Cerebellar nuclear complex (tissue), 1 donor: ENCODE measurements around the gene WDR47.
A peak's percentile ranks its signal among the peaks of the same experiment; 100 is the strongest.
"Not testable (repeated sequence)": the region's sequence is repeated elsewhere in the genome, so short reads cannot be mapped to it uniquely, and the experiment has no call there.

ENCODE experiments used
- DNase-seq, 2 experiments: peaks; one replicate each; lab custom pipeline; 2025; lab: John Stamatoyannopoulos, UW

The WDR47 gene

DNA sequence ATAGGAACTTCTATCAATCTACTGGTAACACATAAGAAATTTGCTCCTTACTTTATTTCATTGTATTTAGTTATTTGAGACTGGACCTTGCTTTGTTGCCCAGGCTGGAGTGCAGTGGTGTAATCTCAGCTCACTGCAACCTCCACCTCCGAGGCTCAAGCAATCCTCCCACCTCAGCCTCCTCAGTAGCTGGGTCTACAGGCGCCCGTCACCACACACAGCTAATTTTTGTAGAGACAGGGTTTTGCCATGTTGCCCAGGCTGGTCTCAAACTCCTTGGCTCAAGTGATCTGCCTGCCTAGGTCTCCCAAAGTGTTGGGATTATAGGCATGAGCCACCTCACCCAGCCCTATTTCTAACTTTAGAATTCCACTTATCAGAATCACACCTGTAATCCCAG is 10.2 kb upstream of the WDR47 start:
- not testable (repeated sequence) for DNase-seq

DNA sequence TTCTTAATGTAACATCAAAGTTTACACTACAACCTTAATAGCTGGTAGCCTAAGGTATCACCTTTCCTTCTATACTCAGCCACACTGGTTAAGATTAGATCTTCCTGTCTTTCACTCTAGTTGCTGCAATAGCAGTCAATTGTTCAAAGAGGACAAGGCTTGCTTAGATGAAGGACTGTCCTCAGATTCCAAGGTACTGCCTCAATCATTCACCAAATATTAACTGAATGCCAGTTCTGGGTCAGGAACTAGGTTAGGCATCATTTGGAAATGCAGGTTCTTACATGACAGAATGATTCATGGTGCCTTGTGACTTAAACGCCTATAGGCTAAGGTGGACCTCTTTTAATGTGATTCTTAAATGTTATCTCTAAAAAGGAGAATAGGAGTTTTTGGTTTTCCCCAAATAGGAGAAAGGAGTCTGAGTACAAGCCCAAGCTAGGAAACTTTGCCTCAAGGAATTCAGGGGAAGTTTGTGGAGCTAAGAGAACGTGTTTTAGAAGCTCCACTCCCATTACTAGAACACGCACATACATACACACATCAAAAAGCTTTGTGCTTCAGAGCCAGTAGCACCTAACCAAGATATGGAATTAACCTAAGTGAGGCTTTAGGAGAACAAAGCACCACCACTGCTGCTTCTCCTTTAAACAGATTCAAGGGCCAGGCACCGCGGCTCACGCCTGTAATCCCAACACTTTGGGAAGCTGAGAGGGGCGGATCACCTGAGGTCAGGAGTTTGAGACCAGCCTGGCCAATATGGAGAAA is 8.5 kb upstream of the WDR47 start:
- DNase-seq = no peak

DNA sequence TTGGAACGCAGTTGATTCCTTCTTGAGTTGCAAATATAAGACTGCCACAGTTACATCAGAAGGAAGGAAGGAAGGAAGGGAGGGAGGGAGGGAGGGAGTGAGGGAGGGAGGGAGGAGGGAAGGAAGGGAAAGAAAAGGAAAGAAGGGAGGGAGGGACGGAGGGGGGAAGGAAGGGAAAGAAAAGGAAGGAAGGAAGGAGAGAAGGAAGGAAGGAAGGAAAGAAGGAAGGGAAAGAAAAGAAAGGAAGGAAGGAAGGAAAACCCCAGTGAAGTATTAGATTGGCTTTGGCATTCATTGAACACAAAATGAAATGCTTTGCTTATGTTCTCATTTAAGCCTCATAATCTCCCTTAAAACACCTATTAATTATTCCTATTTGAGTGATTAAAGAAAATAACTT is 6.4 kb upstream of the WDR47 start:
- no peak for DNase-seq

DNA sequence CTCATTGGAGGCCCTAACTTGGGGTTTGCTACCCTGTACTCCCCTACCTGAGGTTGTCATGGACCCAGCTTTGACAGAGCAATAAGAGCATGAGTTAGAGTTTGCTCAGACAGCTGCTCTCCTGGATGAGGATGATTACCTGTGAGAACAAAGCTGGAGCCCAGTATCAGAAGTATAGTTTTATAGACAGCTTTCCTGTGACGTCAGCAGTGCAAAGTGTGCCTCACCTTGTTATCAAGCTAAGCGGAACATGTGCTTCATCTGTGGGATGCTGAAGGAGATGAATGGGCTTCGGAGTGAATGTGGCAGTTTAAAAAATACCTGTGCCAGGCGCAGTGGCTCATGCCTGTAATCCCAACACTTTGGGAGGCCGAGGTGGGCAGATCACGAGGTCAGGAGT is 5.4 kb upstream of the WDR47 start:
- no peak for DNase-seq

DNA sequence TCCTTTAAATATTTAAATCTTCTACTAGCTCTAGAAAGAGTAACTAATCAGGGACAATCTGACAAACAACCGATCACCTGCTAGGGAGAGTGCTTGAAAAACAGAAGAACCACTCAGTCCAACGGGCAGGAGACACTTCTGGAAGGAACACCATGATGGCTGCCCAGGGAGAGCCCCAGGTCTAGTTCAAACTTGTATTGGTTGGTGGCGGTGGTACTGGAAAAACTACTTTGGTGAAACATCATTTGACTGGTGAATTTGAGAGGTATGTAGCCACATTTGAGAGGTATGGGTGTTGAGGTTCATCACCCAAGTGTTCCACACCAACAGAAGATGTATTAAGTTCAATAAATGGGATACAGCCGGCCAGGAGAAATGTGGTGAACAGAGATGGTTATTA is 4.8 kb upstream of the WDR47 start:
- no peak for DNase-seq

DNA sequence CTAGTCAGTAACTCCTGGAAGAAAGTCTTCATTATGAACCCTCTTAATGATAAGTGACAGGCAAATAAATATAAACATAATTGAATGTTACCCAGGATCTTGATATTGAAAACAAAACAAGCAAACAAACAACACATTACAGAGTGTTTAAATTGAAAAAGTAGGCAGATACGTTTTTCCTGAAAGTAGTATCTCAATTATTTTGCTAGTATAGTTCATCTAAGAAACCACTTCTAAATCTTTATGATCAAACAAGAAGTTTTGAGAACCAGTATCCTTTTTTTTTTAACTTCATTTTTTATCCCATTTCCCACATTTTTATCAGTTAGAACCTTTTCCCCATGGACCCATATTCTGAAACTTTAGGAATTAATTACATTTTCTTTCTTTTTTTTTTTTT is 3.7 kb upstream of the WDR47 start:
- DNase-seq = no peak

DNA sequence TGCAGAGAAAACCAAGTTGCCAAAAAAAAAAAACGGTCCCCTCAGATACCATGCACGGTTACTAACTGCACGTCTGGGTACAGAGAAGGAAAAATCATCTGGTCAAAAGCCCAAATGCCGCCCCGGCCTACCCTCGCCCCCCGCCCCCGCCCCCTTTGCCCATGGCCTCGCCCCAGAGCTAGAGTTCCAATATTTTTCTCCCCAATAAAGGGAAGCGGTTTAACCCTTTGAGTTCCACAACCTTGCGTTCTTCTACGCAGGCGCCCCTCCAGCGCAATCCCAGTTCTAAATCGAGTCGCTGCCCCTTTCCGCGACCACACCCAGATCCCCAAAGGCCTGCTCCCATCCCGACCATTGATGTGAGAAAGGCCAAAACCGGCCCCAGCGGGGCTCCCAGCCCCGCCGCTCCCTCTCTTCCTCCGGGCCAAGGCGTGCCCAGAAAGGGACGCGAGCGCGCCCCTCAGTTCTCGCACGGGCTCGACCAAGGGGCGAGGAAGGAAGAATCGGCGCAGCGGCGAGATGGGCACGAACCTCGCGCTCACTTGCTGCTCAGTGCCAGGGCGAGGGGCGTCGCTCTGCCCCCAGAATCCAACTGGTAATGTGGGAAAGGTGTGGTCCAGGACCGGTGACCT is 797 bp downstream of the WDR47 start:
- DNase-seq = no peak

DNA sequence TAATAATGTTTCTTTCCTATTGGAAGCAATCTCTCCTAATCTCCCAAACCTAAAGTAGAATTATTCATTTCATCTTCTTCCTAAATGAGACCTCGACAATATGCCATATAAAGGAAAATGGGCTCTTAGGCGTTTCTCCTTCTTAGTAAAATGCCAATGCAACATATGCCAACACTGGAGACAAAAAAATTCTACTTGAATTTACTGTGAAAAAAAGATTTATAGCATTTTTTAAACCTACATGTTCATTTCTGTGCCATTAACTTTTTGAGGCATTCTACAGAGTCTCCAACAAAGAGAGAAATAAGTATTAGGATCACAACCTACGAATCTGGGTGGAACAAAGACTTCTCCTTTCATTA is 1.3 kb downstream of the WDR47 start:
- DNase-seq = no peak

DNA sequence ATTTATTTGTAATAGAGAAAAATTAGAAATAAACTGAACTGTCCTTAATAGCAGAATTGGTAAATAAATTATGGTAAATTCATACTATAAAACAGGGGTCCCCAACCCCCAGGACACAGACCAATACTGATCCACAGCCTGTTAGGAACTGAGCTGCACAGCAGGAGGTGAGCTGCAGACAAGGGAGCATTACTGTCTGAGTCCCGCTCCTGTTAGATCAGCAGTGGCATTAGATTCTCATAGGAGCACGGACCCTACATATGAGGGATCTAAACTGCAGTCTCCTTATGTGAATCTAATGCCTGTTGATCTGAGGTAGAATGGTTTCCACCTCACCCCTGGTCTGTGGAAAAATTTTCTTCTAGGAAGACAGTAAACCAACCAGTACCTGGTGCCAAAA is 7.5 kb downstream of the WDR47 start:
- no peak for DNase-seq

DNA sequence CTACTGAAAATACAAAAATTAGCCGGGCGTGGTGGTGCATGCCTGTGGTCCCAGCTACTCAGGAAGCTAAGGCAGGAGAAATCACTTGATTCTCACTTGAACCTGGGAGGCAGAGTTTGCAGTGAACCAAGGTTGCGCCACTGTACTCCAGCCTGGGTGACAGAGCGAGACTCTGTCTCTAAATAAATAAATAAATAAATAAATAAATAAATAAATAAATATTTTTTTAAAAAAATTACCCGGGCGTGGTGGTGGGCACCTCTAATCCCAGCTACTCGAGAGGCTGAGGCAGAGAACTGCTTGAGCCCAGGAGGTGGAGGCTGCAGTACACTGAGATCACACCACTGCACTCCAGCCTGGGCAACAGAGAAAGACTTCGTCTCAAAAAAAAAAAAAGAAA is 12.4 kb downstream of the WDR47 start:
- not testable (repeated sequence) for DNase-seq

DNA sequence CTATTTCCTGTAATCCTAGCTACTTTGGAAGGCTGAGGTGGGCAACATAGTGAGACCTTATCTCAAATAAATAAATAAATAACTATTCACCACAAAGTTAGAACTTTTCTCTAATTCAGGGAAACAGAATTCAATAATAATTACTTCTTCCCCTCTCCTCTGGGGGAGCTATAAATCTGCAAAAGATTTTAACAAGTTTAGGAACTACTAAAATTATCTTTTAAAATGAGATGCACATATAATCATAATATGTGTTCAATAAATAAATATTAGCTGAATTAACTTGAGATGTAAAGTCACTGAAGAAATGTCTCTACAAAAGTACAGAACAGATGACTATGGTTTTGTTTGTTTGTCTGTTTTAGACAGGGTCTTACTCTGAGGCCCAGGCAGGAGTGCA is 14.1 kb downstream of the WDR47 start:
- DNase-seq = no peak

DNA sequence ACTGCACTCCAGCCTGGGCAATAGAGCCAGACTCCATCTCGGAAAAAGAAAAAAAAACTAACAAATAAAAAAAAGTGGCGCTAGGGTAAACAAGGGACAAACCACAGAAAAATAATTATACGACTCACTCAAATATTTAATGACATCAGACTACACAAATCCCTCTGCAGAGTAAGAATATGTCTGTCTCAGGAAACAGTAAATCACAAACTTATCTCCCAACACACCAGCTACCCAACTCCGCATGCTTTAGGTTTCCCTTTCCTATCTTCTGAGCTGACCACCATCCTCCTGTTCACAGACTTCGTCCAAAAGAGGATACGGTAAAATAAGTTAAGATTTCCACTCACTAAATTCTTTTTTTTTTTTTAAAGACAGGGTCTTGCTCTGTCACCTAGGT is 16.2 kb downstream of the WDR47 start:
- DNase-seq = no peak

DNA sequence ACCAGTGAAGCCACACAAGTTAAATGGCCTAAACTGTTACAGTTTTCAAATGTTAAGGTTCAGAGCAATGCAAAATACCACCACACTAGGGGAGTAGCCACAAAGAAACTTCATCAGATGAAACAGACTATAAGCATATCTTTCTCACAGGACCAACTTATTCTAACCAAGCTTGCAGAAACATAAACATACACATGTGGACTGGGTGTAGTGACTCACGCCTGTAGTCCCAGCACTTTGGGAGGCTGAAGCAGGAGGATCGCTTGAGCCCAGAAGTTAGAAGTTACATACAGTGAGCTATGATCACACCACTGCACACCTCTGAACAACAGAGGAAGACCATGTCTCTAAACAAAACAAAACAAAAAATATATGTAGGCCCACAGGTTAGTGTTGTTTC is 17.3 kb downstream of the WDR47 start:
- DNase-seq = no peak

DNA sequence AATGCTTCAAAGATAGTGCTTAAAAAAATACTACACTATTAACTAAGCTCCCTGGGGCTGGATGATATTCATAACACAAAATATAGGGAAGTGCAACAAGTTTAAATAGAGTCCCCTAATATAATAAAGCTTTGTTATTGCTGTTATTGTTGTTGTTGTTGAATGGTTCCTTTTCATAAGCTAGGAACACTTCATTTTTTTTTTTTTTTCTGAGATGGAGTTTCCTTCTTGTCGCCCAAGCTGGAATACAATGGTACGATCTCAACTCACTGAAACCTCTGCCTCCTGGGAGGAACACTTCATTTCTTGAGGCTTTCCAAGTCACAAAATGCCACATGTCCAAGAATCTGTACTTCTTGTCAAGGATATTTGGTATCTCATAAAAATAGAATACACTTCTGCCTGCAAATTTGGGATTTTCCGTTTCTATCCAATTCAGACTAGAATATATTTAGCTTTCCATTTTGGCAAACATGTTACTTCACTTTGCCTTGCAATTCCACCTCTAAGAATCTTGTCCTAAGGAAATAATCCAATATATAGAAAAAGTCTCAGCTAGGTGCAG is 21.1 kb downstream of the WDR47 start:
- no peak for DNase-seq

DNA sequence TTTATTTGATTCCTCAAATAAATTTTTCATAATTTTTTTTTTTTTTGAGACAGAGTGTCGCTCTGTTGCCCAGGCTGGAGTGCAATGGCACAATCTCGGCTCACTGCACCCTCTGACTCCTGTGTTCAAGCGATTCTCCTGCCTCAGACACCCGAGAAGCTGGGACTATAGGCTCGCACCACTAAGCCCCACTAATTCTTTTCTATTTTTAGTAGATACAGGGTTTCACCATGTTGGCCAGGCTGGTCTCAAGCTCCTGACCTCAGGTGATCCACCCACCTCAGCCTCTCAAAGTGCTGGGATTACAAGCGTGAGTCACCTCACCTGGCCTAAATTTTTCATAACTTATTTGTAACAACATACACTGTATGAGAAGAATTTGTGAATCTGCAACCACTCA is 24.2 kb downstream of the WDR47 start:
- DNase-seq = not testable (repeated sequence)

DNA sequence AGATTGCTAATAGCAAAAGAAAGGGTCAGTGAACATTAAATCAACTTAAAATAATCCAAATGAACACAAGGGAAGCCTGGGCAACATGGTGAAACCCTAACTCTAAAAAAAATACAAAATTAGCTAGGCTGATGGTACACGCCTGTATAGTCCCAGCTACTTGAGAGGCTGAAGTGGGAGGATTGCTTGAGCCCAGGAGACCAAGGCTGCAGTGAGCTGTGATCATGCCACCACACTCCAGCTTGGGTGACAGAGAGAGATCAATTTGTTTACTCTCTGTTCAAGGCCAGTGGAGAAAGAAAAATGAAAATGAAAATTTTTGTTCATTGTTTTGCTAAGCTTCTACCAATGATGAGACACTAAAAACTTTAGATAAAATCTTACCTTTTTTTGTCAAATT is 24.8 kb downstream of the WDR47 start:
- no peak for DNase-seq

DNA sequence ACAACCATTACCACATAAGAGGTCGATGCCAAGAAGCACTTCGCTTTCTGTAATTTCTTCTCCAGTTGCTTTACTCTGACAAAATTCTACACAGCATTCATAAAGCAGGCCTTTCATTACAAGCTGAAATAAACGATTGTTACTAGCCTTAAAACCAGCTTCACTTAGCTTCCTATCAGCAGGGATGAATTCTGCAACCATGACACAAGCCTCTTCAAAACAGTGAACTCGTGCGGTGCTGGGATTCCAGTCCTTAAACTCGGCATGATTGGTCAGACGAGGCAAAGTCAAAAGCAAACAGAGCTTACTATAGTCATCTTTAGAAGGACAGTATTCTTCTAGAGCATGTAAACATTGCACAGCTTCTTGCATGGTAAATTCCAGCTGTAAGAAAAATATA is 30.6 kb downstream of the WDR47 start:
- no peak for DNase-seq

DNA sequence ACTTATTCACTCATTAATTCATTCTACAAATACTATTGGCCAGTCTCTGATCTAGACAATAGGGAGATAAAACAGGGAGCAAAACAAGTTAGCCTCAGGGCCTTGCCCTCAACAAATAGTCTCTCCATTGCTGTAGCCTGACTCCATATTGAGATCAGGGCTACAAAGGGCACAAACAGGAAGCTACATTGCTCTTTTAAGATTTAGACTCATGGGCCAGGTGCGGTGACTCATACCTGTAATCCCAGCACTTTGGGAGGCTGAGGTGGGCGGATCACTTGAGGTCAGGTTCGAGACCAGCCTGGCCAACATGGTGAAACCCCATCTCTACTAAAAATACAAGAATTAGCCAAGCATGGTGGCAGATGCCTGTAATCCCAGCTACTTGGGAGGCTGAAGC is 45.3 kb downstream of the WDR47 start:
- not testable (repeated sequence) for DNase-seq

DNA sequence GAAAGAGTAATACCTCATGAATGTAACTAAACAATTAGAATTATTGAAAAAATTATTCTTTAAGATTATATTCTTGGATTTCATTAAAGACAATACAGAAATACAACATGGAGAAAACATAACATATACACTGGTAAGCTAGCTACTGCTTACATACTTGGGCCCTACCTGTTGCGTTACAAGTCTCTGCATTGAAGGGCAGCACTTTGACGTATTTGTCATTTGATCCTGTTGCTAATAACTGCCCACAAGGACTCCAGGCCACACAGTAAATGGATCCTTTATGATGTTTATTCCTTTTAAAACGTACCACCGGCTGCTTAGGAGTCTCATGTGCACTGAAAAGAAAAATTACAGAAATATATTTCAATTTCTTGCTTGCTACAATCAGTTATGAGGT is 58.8 kb downstream of the WDR47 start:
- DNase-seq = no peak

DNA sequence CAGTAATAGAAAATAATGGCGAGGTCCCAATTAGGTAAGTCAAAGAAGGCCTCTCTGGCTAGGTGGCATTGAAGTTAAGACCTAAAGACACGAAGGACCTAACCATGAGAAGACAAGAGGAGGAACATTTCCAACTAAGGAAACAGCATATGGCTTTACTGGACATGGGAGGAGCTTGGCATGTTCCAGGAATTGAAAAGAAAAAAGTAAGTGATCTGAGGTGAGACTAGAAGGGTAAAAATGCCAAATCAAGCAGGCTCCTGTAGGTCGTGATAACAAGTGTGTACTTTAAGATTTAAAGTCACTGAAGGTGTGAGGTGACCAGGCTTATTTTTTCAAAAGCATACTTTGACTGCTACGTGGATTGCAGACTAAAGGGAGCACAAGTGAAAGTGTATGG is 65.2 kb downstream of the WDR47 start:
- DNase-seq = no peak

DNA sequence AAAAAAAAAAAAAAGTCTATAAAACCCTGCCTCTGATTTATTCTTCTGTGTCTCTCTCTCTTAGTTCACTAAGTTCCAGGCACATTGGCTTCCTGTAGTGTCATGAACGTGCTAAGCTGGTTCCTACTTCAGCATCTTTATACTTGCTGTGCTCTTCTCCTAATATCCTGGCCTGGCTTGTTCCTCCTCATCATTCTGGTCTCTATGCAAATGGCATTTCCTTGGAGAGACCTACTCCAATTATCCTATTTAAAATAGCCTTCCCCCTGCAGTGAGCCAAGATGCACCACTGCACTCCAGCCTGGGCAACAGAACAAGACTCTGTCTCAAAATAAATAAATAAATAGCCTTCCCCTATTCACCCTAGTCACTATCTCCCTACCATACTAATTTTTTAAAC is 69.0 kb downstream of the WDR47 start:
- DNase-seq = no peak

DNA sequence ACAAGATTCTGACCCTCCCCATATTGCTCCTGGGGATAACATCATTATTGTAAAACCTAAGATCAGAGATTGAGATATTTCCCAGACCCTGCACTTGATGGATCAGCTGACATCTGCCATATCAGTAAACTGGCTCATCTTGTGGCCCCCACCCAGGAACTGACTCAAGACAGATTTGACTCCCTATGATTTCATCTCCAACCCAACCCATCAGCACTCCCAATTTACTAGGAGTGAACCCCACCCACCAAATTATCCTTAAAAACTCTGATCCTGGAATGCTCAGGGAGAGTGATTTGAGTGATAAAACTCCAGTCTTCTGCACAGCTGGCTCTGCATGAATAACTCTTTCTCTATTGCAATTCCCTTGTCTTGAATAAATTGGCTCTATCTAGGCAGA is 72.6 kb downstream of the WDR47 start:
- no peak for DNase-seq

DNA sequence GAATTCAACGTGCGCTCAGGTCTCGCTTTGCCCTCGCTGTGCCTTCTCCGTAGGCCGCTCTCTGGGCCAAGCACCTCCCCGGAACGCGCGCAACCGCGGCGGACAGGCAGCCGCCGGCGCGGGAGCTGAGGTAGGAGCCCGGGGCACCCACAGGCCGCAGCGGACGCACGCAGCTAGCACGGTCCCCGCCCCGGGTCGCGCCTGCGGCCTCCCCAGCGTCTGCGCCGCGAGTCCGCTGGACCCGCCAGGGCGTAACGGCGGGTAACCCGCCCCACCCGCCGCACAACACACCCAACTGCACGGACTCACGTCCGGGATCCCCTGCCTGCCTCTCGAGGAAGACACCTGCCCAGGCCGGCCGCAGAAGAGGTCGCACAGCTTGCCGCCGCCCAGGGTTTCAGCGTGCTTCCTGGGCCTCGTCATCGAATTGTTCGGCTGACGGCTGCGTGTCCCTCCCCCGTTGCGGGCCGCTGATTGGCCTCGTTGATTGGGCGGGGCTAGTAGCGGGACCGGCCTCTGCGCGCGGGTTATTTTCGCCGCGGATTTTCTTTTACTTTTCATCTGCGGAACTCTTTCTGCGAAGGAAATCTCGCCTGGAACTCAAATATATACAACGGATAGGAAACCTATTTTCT is 78.7 kb downstream of the WDR47 start, which contains the start of gene CLCC1:
Gene CLCC1, minus strand, starts transcription at position 433 of the 635 bp plus-strand sequence. CDS start 13,047 bp downstream, outside the sequence.
- peak; percentile 67 to 69 for DNase-seq
